ENCODE results near the gene PVALEF.

PVALEF gene

GRCh38 chr17:81196505-81197408 lies 31.4 kb downstream of the PVALEF start:
- TF ChIP-seq TCF12 (IDR thresholded peaks at IDR 0.05; ENCODE audit: low read depth), result no peak
- TF ChIP-seq, protein P1, sequence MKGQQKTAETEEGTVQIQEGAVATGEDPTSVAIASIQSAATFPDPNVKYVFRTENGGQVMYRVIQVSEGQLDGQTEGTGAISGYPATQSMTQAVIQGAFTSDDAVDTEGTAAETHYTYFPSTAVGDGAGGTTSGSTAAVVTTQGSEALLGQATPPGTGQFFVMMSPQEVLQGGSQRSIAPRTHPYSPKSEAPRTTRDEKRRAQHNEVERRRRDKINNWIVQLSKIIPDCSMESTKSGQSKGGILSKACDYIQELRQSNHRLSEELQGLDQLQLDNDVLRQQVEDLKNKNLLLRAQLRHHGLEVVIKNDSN (IDR thresholded peaks at IDR 0.05), result no peak
- no peak for TF ChIP-seq EP300 (IDR thresholded peaks at IDR 0.05; ENCODE audit: borderline replicate concordance)
- no peak for TF ChIP-seq NFIC (IDR thresholded peaks at IDR 0.05)
- no peak for TF ChIP-seq TAF1 (IDR thresholded peaks at IDR 0.05; ENCODE audit: low read depth)
- TF ChIP-seq, protein P2, sequence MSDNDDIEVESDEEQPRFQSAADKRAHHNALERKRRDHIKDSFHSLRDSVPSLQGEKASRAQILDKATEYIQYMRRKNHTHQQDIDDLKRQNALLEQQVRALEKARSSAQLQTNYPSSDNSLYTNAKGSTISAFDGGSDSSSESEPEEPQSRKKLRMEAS (IDR thresholded peaks at IDR 0.05), result no peak
- TF ChIP-seq CEBPB (IDR thresholded peaks at IDR 0.05), result no peak
- TF ChIP-seq REST (IDR thresholded peaks at IDR 0.05; ENCODE audit: low read depth), result no peak
- TF ChIP-seq CREB1 (IDR thresholded peaks at IDR 0.05; ENCODE audit: low read depth), result no peak
- no peak for TF ChIP-seq TEAD4 (IDR thresholded peaks at IDR 0.05)
- TF ChIP-seq YY1 (IDR thresholded peaks at IDR 0.05; ENCODE audit: low read depth), result no peak
- no peak for TF ChIP-seq RAD21 (IDR thresholded peaks at IDR 0.05; ENCODE audit: low read depth)
- no peak for TF ChIP-seq EGR1 (IDR thresholded peaks at IDR 0.05)
- no peak for TF ChIP-seq FOXM1 (IDR thresholded peaks at IDR 0.05; ENCODE audit: borderline replicate concordance, low read depth)
- TF ChIP-seq ZBTB7A (IDR thresholded peaks at IDR 0.05; ENCODE audit: low read depth), result no peak

- TF ChIP-seq EP300 (IDR thresholded peaks at IDR 0.05; ENCODE audit: borderline replicate concordance) (no peak), NFIC (IDR thresholded peaks at IDR 0.05) (no peak), TEAD4 (IDR thresholded peaks at IDR 0.05) (no peak), ZBTB7A (IDR thresholded peaks at IDR 0.05; ENCODE audit: low read depth) (no peak), TCF12 (IDR thresholded peaks at IDR 0.05; ENCODE audit: low read depth) (no peak), TAF1 (IDR thresholded peaks at IDR 0.05; ENCODE audit: low read depth) (no peak), CEBPB (IDR thresholded peaks at IDR 0.05) (no peak), CREB1 (IDR thresholded peaks at IDR 0.05; ENCODE audit: low read depth) (no peak)
- TF ChIP-seq, protein P1 (IDR thresholded peaks at IDR 0.05), result no peak
- TF ChIP-seq, protein P2 (IDR thresholded peaks at IDR 0.05), result no peak
These were observed 32.1 kb downstream of the PVALEF start for GRCh38 chr17:81197409-81197795.

- no peak for TF ChIP-seq CEBPB (IDR thresholded peaks at IDR 0.05)
- TF ChIP-seq TAF1 (IDR thresholded peaks at IDR 0.05; ENCODE audit: low read depth), result no peak
- TF ChIP-seq, protein P2 (IDR thresholded peaks at IDR 0.05), result no peak
- TF ChIP-seq REST (IDR thresholded peaks at IDR 0.05; ENCODE audit: low read depth), result no peak
- TF ChIP-seq NFIC (IDR thresholded peaks at IDR 0.05), result no peak
- TF ChIP-seq EGR1 (IDR thresholded peaks at IDR 0.05), result no peak
- TF ChIP-seq CREB1 (IDR thresholded peaks at IDR 0.05; ENCODE audit: low read depth), result no peak
- TF ChIP-seq TCF12 (IDR thresholded peaks at IDR 0.05; ENCODE audit: low read depth), result no peak
- no peak for TF ChIP-seq RAD21 (IDR thresholded peaks at IDR 0.05; ENCODE audit: low read depth)
- no peak for TF ChIP-seq EP300 (IDR thresholded peaks at IDR 0.05; ENCODE audit: borderline replicate concordance)
- no peak for TF ChIP-seq YY1 (IDR thresholded peaks at IDR 0.05; ENCODE audit: low read depth)
- TF ChIP-seq, protein P1 (IDR thresholded peaks at IDR 0.05), result no peak
- TF ChIP-seq TEAD4 (IDR thresholded peaks at IDR 0.05), result no peak
- TF ChIP-seq FOXM1 (IDR thresholded peaks at IDR 0.05; ENCODE audit: borderline replicate concordance, low read depth), result no peak
- TF ChIP-seq ZBTB7A (IDR thresholded peaks at IDR 0.05; ENCODE audit: low read depth), result no peak
These were observed 32.7 kb downstream of the PVALEF start for GRCh38 chr17:81197831-81198490.

- no peak for TF ChIP-seq EGR1 (IDR thresholded peaks at IDR 0.05)
- TF ChIP-seq YY1 (IDR thresholded peaks at IDR 0.05; ENCODE audit: low read depth), result no peak
- no peak for TF ChIP-seq ZBTB7A (IDR thresholded peaks at IDR 0.05; ENCODE audit: low read depth)
- TF ChIP-seq, protein P2 (IDR thresholded peaks at IDR 0.05), result no peak
- TF ChIP-seq TEAD4 (IDR thresholded peaks at IDR 0.05), result no peak
- no peak for TF ChIP-seq FOXM1 (IDR thresholded peaks at IDR 0.05; ENCODE audit: borderline replicate concordance, low read depth)
- TF ChIP-seq TAF1 (IDR thresholded peaks at IDR 0.05; ENCODE audit: low read depth), result no peak
- no peak for TF ChIP-seq REST (IDR thresholded peaks at IDR 0.05; ENCODE audit: low read depth)
- TF ChIP-seq, protein P1 (IDR thresholded peaks at IDR 0.05), result no peak
- TF ChIP-seq CEBPB (IDR thresholded peaks at IDR 0.05), result no peak
- no peak for TF ChIP-seq EP300 (IDR thresholded peaks at IDR 0.05; ENCODE audit: borderline replicate concordance)
- no peak for TF ChIP-seq TCF12 (IDR thresholded peaks at IDR 0.05; ENCODE audit: low read depth)
- no peak for TF ChIP-seq NFIC (IDR thresholded peaks at IDR 0.05)
- no peak for TF ChIP-seq RAD21 (IDR thresholded peaks at IDR 0.05; ENCODE audit: low read depth)
- TF ChIP-seq CREB1 (IDR thresholded peaks at IDR 0.05; ENCODE audit: low read depth), result no peak
These were observed 33.6 kb downstream of the PVALEF start for GRCh38 chr17:81198826-81199481.

All from Ishikawa (cell line).